ENCODE measurements around the gene AP2A1. TPM values are rescaled to one million over a fixed set of nuclear protein-coding genes. Genes with fewer than 3 reads are reported as not detected.

Gene AP2A1
- total RNA-seq, 1 experiment from 2014 or later, result 72.1 TPM

- H3K36me3 ChIP-seq (ENCODE audit: control insufficient read depth, insufficient read depth, low read length), result no peaks in the 10 kb centered on the region
- H3K27me3 ChIP-seq (ENCODE audit: control insufficient read depth, insufficient read depth, low read length), result no peaks in the 10 kb centered on the region
- H3K27ac ChIP-seq (ENCODE audit: low read length), result peak overlapping the region; percentile 86
- H3K9me3 ChIP-seq (ENCODE audit: control insufficient read depth, insufficient read depth, low read depth, low read length), result no peaks in the 10 kb centered on the region
- ATAC-seq (no peak), DNase-seq (ENCODE audit: low read depth, low spot score) (no peak)
- TF ChIP-seq, protein P1, sequence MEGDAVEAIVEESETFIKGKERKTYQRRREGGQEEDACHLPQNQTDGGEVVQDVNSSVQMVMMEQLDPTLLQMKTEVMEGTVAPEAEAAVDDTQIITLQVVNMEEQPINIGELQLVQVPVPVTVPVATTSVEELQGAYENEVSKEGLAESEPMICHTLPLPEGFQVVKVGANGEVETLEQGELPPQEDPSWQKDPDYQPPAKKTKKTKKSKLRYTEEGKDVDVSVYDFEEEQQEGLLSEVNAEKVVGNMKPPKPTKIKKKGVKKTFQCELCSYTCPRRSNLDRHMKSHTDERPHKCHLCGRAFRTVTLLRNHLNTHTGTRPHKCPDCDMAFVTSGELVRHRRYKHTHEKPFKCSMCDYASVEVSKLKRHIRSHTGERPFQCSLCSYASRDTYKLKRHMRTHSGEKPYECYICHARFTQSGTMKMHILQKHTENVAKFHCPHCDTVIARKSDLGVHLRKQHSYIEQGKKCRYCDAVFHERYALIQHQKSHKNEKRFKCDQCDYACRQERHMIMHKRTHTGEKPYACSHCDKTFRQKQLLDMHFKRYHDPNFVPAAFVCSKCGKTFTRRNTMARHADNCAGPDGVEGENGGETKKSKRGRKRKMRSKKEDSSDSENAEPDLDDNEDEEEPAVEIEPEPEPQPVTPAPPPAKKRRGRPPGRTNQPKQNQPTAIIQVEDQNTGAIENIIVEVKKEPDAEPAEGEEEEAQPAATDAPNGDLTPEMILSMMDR (IDR thresholded peaks at IDR 0.05), result no peak
- TF ChIP-seq SIN3A (IDR thresholded peaks at IDR 0.05; ENCODE audit: borderline replicate concordance, insufficient read depth, low read depth, low read length) (no peak), REST (IDR thresholded peaks at IDR 0.05; ENCODE audit: insufficient read depth in 1 of 2, low read depth in 2 of 2, low read length in 1 of 2) (no peak), POLR2AphosphoS5 (IDR thresholded peaks at IDR 0.05; ENCODE audit: low read depth, low read length) (no peak), TCF7L2 (IDR thresholded peaks at IDR 0.05; ENCODE audit: low read depth, low read length) (no peak)
- ChIA-PET POLR2A (no interaction called here), CTCF (no interaction called here)
- BruUV-seq (replicated peaks), result TSS peak; percentile 59
- in situ Hi-C loops (cut with HindIII; ENCODE audit: low pct_unique_long_range_greater_than_20kb, low sequenced_read_pairs), result no loop called here
- peaks cover 13% of the 10 kb centered on the region for H3K4me1 ChIP-seq (ENCODE audit: control insufficient read depth, insufficient read depth, low read length)
- H3K4me3 ChIP-seq (ENCODE audit: low read depth in 2 of 2, low read length in 2 of 2), result peak overlapping the region; percentile 58 to 73
- intact Hi-C loops (cut with micrococcal nuclease; ENCODE audit: unreplicated experiment), result no loop called here
Measured at GRCh38 chr19:49849433-49850220, 82.8 kb downstream of the AP2A1 start.

DNA sequence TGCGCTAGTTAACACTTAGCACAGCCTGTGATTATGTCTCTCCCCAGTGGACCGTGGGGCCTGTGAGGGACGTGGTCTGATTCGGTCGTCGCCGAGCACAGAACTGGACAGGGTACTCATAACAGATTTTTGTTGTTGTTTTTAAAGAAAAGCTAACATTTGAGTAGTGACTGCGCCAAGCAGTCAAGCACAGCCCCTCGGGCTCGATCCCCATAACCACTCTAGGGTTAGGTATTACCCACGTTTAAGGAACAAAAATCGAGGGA is 83.4 kb downstream of the AP2A1 start:
- no peak for ATAC-seq
- Histone ChIP-seq H3K4me1 (ENCODE audit: control insufficient read depth, insufficient read depth, low read length) (peaks cover 13% of the 10 kb centered on the region), H3K27ac (ENCODE audit: low read length) (peak overlapping the region; percentile 86), H3K9me3 (ENCODE audit: control insufficient read depth, insufficient read depth, low read depth, low read length) (no peaks in the 10 kb centered on the region), H3K27me3 (ENCODE audit: control insufficient read depth, insufficient read depth, low read length) (no peaks in the 10 kb centered on the region), H3K4me3 (ENCODE audit: low read depth in 2 of 2, low read length in 2 of 2) (peak overlapping the region; percentile 58 to 73), H3K36me3 (ENCODE audit: control insufficient read depth, insufficient read depth, low read length) (no peaks in the 10 kb centered on the region)
- intact Hi-C loops (cut with micrococcal nuclease; ENCODE audit: unreplicated experiment) (no loop called here), in situ Hi-C loops (cut with HindIII; ENCODE audit: low pct_unique_long_range_greater_than_20kb, low sequenced_read_pairs) (no loop called here)
- DNase-seq (ENCODE audit: low read depth, low spot score), result no peak
- no TSS peak for BruUV-seq (replicated peaks)
- ChIA-PET CTCF (no interaction called here), POLR2A (interaction anchor here (0.6 kb wide), 1 partner anchor 40 kb away, joined by 3 read pairs; no protein-coding TSS in a partner anchor)
- no peak for TF ChIP-seq POLR2AphosphoS5 (IDR thresholded peaks at IDR 0.05; ENCODE audit: low read depth, low read length)
- no peak for TF ChIP-seq TCF7L2 (IDR thresholded peaks at IDR 0.05; ENCODE audit: low read depth, low read length)
- TF ChIP-seq, protein P1 (IDR thresholded peaks at IDR 0.05), result no peak
- no peak for TF ChIP-seq REST (IDR thresholded peaks at IDR 0.05; ENCODE audit: insufficient read depth in 1 of 2, low read depth in 2 of 2, low read length in 1 of 2)
- TF ChIP-seq SIN3A (IDR thresholded peaks at IDR 0.05; ENCODE audit: borderline replicate concordance, insufficient read depth, low read depth, low read length), result no peak

Data from Panc1 (cell line).